Transverse colon (tissue), 4 donors: ENCODE data around the gene ARHGAP6.

Experiments used
- POLR2A ChIP-seq: fragments of 450-650 bp; IDR thresholded peaks from one replicate; pipeline ENCODE4 v1.6.1; 2016; ENCODE audit warnings: antibody characterized with exemption, mild to moderate bottlenecking, moderate library complexity
- POLR2AphosphoS5 ChIP-seq, 3 donors: sonication (generic); formaldehyde crosslinking; IDR thresholded peaks; one replicate each; pipeline ENCODE4 v1.6.1; 2016; ENCODE audit warnings: antibody characterized with exemption in 3 of 3
- TF ChIP-seq, protein P1 (sequence below), 5 experiments: fragments of 200-600 bp in 3 of 5; fragments of 450-650 bp in 2 of 5; sonication (generic) in 3 of 5; IDR thresholded peaks; 1 replicate in 2 of 5; 2 replicates in 3 of 5; pipeline ENCODE4 v1.5.1; 2016 to 2017; ENCODE audit warnings: antibody characterized with exemption in 5 of 5, inconsistent platforms in 3 of 5, mild to moderate bottlenecking in 2 of 5, moderate library complexity in 1 of 5

- no peak for TF ChIP-seq POLR2A
- TF ChIP-seq, protein P1, sequence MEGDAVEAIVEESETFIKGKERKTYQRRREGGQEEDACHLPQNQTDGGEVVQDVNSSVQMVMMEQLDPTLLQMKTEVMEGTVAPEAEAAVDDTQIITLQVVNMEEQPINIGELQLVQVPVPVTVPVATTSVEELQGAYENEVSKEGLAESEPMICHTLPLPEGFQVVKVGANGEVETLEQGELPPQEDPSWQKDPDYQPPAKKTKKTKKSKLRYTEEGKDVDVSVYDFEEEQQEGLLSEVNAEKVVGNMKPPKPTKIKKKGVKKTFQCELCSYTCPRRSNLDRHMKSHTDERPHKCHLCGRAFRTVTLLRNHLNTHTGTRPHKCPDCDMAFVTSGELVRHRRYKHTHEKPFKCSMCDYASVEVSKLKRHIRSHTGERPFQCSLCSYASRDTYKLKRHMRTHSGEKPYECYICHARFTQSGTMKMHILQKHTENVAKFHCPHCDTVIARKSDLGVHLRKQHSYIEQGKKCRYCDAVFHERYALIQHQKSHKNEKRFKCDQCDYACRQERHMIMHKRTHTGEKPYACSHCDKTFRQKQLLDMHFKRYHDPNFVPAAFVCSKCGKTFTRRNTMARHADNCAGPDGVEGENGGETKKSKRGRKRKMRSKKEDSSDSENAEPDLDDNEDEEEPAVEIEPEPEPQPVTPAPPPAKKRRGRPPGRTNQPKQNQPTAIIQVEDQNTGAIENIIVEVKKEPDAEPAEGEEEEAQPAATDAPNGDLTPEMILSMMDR (IDR thresholded peaks at IDR 0.05): no peak
- TF ChIP-seq POLR2AphosphoS5 (IDR thresholded peaks at IDR 0.05): no peak
Measured at GRCh38 chrX:11687157-11687556, 21.4 kb upstream of the ARHGAP6 start.
